Natural killer cell (primary cell): ENCODE measurements around the gene SLAMF8. TPM values are rescaled to one million over a fixed set of nuclear protein-coding genes. Genes with fewer than 3 reads are reported as not detected.

ENCODE experiments used
- ATAC-seq, 3 donors: fragments of 150-1000 bp in 2 of 3; fragments of 200-7000 bp in 1 of 3; cut with Tn5 transposase; 1 replicate in 1 of 3; 2 replicates in 2 of 3; pipeline ENCODE4 v1.10.0; 2021; ENCODE audit warnings: mild to moderate bottlenecking in 2 of 3, moderate library complexity in 2 of 3
- DNase-seq, 2 donors: peaks; one replicate each; pipeline versions ENCODE4 v3.0.0 to v3.0.0-alpha.2; 2013 to 2021; ENCODE audit warnings: mixed read lengths in 1 of 2
- H3K27ac ChIP-seq: one replicate; pipeline ENCODE4 v1.5.1; 2013; ENCODE audit warnings: mild to moderate bottlenecking, low read length
- H3K27me3 ChIP-seq: one replicate; pipeline ENCODE4 v1.6.1; 2013; ENCODE audit warnings: low read length; ENCODE audit not compliant: control insufficient read depth, insufficient read depth
- H3K36me3 ChIP-seq: one replicate; pipeline ENCODE4 v1.6.1; 2013; ENCODE audit warnings: low read length; ENCODE audit not compliant: control insufficient read depth, insufficient read depth
- H3K4me1 ChIP-seq: one replicate; pipeline ENCODE4 v1.6.1; 2013; ENCODE audit warnings: low read length; ENCODE audit not compliant: control insufficient read depth, insufficient read depth
- H3K4me3 ChIP-seq: one replicate; pipeline ENCODE4 v1.5.1; 2013; ENCODE audit warnings: low read length
- H3K9me3 ChIP-seq: one replicate; pipeline ENCODE4 v1.6.1; 2013; ENCODE audit warnings: low read length; ENCODE audit not compliant: control insufficient read depth, insufficient read depth
- H3K27ac Mint-ChIP-seq, 2 donors: one replicate each; pipeline ENCODE4 v1.8.0; 2022; ENCODE audit warnings: mild to moderate bottlenecking in 2 of 2, mixed read lengths in 2 of 2, moderate library complexity in 1 of 2
- H3K27me3 Mint-ChIP-seq, 2 donors: one replicate each; pipeline ENCODE4 v1.8.0; 2022; ENCODE audit warnings: low read depth in 2 of 2, mixed read lengths in 2 of 2
- H3K36me3 Mint-ChIP-seq: one replicate; pipeline ENCODE4 v1.8.0; 2022; ENCODE audit warnings: mixed read lengths
- H3K4me1 Mint-ChIP-seq, 2 donors: one replicate each; pipeline ENCODE4 v1.8.0; 2022; ENCODE audit warnings: mixed read lengths in 2 of 2
- H3K4me3 Mint-ChIP-seq: one replicate; pipeline ENCODE4 v1.8.0; 2022; ENCODE audit warnings: mild to moderate bottlenecking, moderate library complexity, mixed read lengths
- H3K9me3 Mint-ChIP-seq, 2 donors: one replicate each; pipeline ENCODE4 v1.8.0; 2022; ENCODE audit warnings: mixed read lengths in 2 of 2
- WGBS: methylation state at CpG from one replicate; pipeline ENCODE4 v1.1.7; 2013; ENCODE audit warnings: missing lambda C conversion rate; ENCODE audit not compliant: insufficient coverage; 5-methylcytosine and 5-hydroxymethylcytosine counted together
- intact Hi-C: fragments of 100-400 bp; cut with micrococcal nuclease; formaldehyde crosslinking; loops from one replicate; pipeline ENCODE4 v1.14.2; 2022
- total RNA-seq, 4 donors: library from RNA; stranded (reverse); fragments of 120-200 nt in 1 of 4; gene quantifications; one replicate each; pipeline versions ENCODE4 v1.2.3 to v1.2.4, GENCODE V29; 2013 to 2022
- TF ChIP-seq, protein P1 (sequence below): fragments of 200-600 bp; IDR thresholded peaks from one replicate; pipeline ENCODE4 v1.8.0; 2022; ENCODE audit warnings: antibody characterized with exemption

The SLAMF8 gene
- total RNA-seq, 3 donors from 2014 or later (not counting 1 experiment from before 2014, with no cell fraction given) = 0.64 to 4.4 (median 2.8) TPM

DNA sequence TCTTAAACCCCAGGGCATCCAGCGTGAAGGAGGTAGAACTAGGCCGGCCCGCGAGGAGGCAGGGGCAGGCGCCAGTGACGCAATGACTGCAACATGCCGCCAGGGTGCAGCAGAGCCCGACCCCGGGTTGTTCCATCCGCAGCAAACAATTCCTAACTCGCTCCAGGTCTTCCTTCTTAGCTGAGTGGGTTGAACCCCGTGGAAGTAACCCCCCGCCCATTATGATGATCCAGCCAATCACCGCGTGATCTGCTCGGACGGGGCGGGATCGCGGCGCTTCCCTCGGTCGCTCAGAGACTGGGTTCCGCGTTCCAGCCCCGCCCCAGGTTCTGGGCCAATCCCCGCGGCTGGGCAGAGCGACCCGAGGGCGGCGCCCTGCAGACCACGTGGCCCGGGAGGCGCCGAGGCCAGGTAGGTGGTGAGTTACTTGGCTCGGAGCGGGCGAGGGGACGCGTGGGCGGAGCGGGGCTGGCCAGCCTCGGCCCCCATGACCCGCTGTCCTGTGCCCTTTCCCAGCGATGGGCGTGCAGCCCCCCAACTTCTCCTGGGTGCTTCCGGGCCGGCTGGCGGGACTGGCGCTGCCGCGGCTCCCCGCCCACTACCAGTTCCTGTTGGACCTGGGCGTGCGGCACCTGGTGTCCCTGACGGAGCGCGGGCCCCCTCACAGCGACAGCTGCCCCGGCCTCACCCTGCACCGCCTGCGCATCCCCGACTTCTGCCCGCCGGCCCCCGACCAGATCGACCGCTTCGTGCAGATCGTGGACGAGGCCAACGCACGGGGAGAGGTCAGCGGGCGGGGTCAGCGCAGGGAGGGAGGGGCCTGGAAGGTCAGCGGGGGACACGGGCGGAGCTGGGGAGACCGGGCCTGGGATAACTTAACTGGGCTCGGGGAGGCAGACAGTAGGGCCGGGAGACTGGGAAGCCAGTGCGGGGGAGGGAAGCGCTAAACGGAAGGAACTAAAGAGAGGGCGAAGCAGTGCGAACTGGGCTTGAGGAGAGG, 45.8 kb upstream of the SLAMF8 start, which contains the start of gene DUSP23:
Gene DUSP23 (plus strand): TSS at position 380 of the 1,000 bp plus-strand sequence. CDS start 139 bp downstream, at position 519.
- peaks cover 17 to 38% of the 10 kb centered on the region in 2 donors for H3K4me1 Mint-ChIP-seq
- no peaks in the 10 kb centered on the region for H3K9me3 Mint-ChIP-seq
- no peaks in the 10 kb centered on the region for H3K36me3 Mint-ChIP-seq
- peaks cover 0 to 6% of the 10 kb centered on the region in 2 donors for H3K27me3 Mint-ChIP-seq
- H3K4me3 Mint-ChIP-seq = peak within 1 kb of the TSS; percentile 87
- peak within 1 kb of the TSS; percentile 9 for H3K27ac ChIP-seq
- H3K27me3 ChIP-seq = no peaks in the 10 kb centered on the region
- intact Hi-C loops = loop anchor here (1.0 kb wide), 2 partner anchors 17 to 110 kb away; no protein-coding TSS in a partner anchor
- TF ChIP-seq, protein P1, sequence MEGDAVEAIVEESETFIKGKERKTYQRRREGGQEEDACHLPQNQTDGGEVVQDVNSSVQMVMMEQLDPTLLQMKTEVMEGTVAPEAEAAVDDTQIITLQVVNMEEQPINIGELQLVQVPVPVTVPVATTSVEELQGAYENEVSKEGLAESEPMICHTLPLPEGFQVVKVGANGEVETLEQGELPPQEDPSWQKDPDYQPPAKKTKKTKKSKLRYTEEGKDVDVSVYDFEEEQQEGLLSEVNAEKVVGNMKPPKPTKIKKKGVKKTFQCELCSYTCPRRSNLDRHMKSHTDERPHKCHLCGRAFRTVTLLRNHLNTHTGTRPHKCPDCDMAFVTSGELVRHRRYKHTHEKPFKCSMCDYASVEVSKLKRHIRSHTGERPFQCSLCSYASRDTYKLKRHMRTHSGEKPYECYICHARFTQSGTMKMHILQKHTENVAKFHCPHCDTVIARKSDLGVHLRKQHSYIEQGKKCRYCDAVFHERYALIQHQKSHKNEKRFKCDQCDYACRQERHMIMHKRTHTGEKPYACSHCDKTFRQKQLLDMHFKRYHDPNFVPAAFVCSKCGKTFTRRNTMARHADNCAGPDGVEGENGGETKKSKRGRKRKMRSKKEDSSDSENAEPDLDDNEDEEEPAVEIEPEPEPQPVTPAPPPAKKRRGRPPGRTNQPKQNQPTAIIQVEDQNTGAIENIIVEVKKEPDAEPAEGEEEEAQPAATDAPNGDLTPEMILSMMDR = peak; percentile 77
- ATAC-seq (peak; percentile 95 to 98 (median 96)), DNase-seq (peak; percentile 91 to 98)
- 1% methylated on average over 88 of the region's 88 CpGs for WGBS
- H3K9me3 ChIP-seq = no peaks in the 10 kb centered on the region
- peak within 1 kb of the TSS; percentile 52 for H3K4me3 ChIP-seq
- H3K27ac Mint-ChIP-seq = peak within 1 kb of the TSS; percentile 72 to 76
- peaks cover 10% of the 10 kb centered on the region for H3K4me1 ChIP-seq
- H3K36me3 ChIP-seq = no peaks in the 10 kb centered on the region

DNA sequence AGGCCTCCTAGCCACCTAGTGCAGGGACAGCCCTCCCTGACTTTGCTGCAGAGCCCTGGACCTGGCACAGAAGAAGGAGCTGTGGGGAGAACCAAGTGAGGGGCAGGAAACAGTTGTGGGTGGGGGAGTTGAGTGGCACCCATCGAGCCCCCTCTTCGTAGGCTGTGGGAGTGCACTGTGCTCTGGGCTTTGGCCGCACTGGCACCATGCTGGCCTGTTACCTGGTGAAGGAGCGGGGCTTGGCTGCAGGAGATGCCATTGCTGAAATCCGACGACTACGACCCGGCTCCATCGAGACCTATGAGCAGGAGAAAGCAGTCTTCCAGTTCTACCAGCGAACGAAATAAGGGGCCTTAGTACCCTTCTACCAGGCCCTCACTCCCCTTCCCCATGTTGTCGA, 44.7 kb upstream of the SLAMF8 start:
- DNase-seq (no peak), ATAC-seq (no peak)
- H3K4me1 Mint-ChIP-seq = peaks cover 17 to 38% of the 10 kb centered on the region in 2 donors

DNA sequence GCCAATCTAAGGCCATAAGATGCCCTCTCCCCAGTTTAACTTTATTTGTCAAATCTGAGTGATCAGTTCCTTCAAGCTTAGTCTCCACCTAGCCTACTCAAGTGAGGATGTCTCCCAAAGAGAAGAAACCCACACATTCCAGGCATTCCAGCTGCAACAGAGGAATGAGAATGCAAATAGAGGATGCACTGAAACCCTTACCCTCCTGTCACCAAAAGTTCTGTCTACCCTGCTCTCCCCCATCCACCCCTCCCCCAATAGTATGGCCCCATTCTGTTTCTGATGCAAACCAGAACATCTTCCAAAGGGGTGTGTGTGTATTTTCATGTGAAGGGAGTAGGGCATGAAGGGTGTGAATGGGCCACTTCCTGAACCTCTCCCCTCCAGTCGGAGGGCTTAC, 42.9 kb upstream of the SLAMF8 start:
- Histone ChIP-seq H3K9me3 (no peaks in the 10 kb centered on the region), H3K4me3 (no peak overlapping the region), H3K4me1 (peaks cover 10% of the 10 kb centered on the region), H3K36me3 (no peaks in the 10 kb centered on the region), H3K27ac (no peak overlapping the region), H3K27me3 (no peaks in the 10 kb centered on the region)
- TF ChIP-seq, protein P1 = no peak
- intact Hi-C loops = no loop called here
- Mint-ChIP-seq H3K4me3 (no peak overlapping the region), H3K36me3 (no peaks in the 10 kb centered on the region), H3K4me1 (peaks cover 17 to 38% of the 10 kb centered on the region in 2 donors), H3K9me3 (no peaks in the 10 kb centered on the region), H3K27ac (no peak overlapping the region), H3K27me3 (no peaks in the 10 kb centered on the region)
- no peak for ATAC-seq
- WGBS = no CpG with 5 or more reads among the region's 1 CpG
- DNase-seq = no peak

More for the DNA sequence above, 44.7 kb upstream of the SLAMF8 start:
- Mint-ChIP-seq H3K4me3 (peak overlapping the region; percentile 87), H3K36me3 (no peaks in the 10 kb centered on the region), H3K9me3 (no peaks in the 10 kb centered on the region), H3K27me3 (peaks cover 0 to 6% of the 10 kb centered on the region in 2 donors), H3K27ac (peak overlapping the region; percentile 46 to 76)
- no peak overlapping the region for H3K27ac ChIP-seq
- 91% methylated on average over 9 of the region's 12 CpGs for WGBS
- H3K27me3 ChIP-seq = no peaks in the 10 kb centered on the region
- TF ChIP-seq, protein P1 = no peak
- H3K36me3 ChIP-seq = no peaks in the 10 kb centered on the region
- no peaks in the 10 kb centered on the region for H3K9me3 ChIP-seq
- intact Hi-C loops = loop anchor here (1.0 kb wide), 1 partner anchor 16 kb away; no protein-coding TSS in a partner anchor
- H3K4me1 ChIP-seq = peaks cover 10% of the 10 kb centered on the region
- no peak overlapping the region for H3K4me3 ChIP-seq
